ENCODE results near the gene CIB4.
A peak's percentile ranks its signal among the peaks of the same experiment; 100 is the strongest.

Gene CIB4

GRCh38 chr2:26563686-26564085 lies 77.5 kb downstream of the CIB4 start:
- no peak for DNase-seq

GRCh38 chr2:26562811-26563645 lies 78.1 kb downstream of the CIB4 start:
- no peak for DNase-seq

GRCh38 chr2:26561918-26562810 lies 79.0 kb downstream of the CIB4 start:
- peak; percentile 31 for DNase-seq

- DNase-seq: no peak
Measured at GRCh38 chr2:26561376-26561775, 79.8 kb downstream of the CIB4 start.

GRCh38 chr2:26560892-26561291 lies 80.3 kb downstream of the CIB4 start:
- no peak for DNase-seq

- no peak for DNase-seq
Measured at GRCh38 chr2:26559556-26559955, 81.6 kb downstream of the CIB4 start.

GRCh38 chr2:26559044-26559405 lies 82.1 kb downstream of the CIB4 start:
- DNase-seq: peak; percentile 0

- DNase-seq: peak; percentile 10
Measured at GRCh38 chr2:26558271-26559043, 82.7 kb downstream of the CIB4 start.

- DNase-seq: no peak
Measured at GRCh38 chr2:26557244-26557925, 83.8 kb downstream of the CIB4 start.

GRCh38 chr2:26556309-26557243 lies 84.6 kb downstream of the CIB4 start:
- DNase-seq: peak; percentile 5

GRCh38 chr2:26555246-26556133 lies 85.7 kb downstream of the CIB4 start:
- DNase-seq: peak; percentile 14

- no peak for DNase-seq
Measured at GRCh38 chr2:26552641-26553374, 88.4 kb downstream of the CIB4 start.

GRCh38 chr2:26550276-26551015 lies 90.7 kb downstream of the CIB4 start:
- no peak for DNase-seq

GRCh38 chr2:26542676-26543505 lies 98.3 kb downstream of the CIB4 start:
- DNase-seq: peak; percentile 4

- no peak for DNase-seq
Measured at GRCh38 chr2:26542194-26542455, 99.0 kb downstream of the CIB4 start.

GRCh38 chr2:26541401-26542193 lies 99.6 kb downstream of the CIB4 start:
- no peak for DNase-seq

GRCh38 chr2:26540961-26541360 lies 100.2 kb downstream of the CIB4 start:
- DNase-seq: no peak
